ENCODE results near the gene GDPGP1. TPM values are rescaled to one million over a fixed set of nuclear protein-coding genes. Genes with fewer than 3 reads are reported as not detected.
A peak's percentile ranks its signal among the peaks of the same experiment; 100 is the strongest.

GDPGP1 gene
- total RNA-seq, 1 experiment from 2014 or later = 4.3 TPM

DNA sequence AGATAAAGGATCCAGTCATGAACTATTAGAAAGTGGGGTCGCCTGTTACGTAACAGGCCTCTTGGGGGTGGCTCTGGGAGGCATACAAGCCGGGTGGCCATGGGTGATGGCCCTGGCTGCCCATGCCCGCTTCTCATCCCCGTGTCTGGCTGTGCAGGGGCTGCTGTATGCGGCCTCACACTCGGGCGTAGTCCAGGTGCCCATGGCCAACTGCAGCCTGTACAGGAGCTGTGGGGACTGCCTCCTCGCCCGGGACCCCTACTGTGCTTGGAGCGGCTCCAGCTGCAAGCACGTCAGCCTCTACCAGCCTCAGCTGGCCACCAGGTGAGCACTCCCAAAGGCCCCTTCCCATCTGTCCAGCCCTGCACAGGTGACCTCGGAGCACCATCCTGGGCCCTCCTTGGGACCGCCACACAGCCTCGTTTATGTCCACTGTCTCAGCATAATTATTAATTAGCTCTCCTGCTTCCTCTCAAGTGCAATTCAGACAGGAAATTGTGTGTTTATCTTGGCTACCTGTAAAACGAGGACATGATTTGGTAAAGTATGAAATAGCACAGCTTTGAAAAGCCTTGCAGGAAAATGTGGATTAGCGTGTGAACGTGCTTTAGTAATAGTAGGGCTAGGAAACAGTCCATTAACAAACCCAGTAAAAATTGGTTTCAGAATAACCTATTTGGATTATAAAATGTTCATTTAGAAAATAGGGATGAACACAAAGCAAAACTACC, 8.3 kb upstream of the GDPGP1 start:
- peaks cover 8% of the 10 kb centered on the region for H3K4me1 ChIP-seq (replicated peaks)
- no peak for DNase-seq (ENCODE audit: low read depth in 1 of 2, low spot score in 2 of 2)
- no peaks in the 10 kb centered on the region for H3K9me3 ChIP-seq (replicated peaks)
- H3K27me3 ChIP-seq (replicated peaks) = no peaks in the 10 kb centered on the region
- H3K4me3 ChIP-seq = no peak overlapping the region
- H3K36me3 ChIP-seq = peaks cover 45% of the 10 kb centered on the region
- no peak overlapping the region for H3K27ac ChIP-seq

DNA sequence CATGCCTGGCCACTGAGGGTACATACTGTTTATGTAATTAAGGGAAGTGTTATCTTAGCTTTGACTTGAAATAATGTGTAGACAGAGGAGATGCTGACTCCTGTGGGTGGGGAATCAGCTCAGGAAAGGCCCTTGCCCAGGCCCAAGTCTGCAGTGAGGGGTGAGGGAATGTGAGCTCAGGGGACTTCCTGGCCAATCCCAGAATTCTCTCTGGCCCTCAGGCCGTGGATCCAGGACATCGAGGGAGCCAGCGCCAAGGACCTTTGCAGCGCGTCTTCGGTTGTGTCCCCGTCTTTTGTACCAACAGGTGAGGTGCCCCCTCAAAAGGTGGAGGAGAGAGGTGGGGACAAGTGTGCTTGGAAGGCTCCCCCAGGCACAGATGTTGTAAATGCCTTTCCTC, 6.7 kb upstream of the GDPGP1 start:
- Histone ChIP-seq H3K4me1 (replicated peaks) (peaks cover 7% of the 10 kb centered on the region), H3K27me3 (replicated peaks) (no peaks in the 10 kb centered on the region), H3K36me3 (peaks cover 56% of the 10 kb centered on the region), H3K9me3 (replicated peaks) (no peaks in the 10 kb centered on the region), H3K4me3 (no peak overlapping the region), H3K27ac (no peak overlapping the region)
- no peak for DNase-seq (ENCODE audit: low read depth in 1 of 2, low spot score in 2 of 2)

DNA sequence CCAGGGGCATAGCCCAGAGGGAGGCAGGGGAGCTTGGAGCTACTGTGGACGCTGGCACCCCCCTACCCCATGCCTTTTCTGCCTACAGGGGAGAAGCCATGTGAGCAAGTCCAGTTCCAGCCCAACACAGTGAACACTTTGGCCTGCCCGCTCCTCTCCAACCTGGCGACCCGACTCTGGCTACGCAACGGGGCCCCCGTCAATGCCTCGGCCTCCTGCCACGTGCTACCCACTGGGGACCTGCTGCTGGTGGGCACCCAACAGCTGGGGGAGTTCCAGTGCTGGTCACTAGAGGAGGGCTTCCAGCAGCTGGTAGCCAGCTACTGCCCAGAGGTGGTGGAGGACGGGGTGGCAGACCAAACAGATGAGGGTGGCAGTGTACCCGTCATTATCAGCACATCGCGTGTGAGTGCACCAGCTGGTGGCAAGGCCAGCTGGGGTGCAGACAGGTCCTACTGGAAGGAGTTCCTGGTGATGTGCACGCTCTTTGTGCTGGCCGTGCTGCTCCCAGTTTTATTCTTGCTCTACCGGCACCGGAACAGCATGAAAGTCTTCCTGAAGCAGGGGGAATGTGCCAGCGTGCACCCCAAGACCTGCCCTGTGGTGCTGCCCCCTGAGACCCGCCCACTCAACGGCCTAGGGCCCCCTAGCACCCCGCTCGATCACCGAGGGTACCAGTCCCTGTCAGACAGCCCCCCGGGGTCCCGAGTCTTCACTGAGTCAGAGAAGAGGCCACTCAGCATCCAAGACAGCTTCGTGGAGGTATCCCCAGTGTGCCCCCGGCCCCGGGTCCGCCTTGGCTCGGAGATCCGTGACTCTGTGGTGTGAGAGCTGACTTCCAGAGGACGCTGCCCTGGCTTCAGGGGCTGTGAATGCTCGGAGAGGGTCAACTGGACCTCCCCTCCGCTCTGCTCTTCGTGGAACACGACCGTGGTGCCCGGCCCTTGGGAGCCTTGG, 5.9 kb upstream of the GDPGP1 start:
- Histone ChIP-seq H3K4me3 (no peak overlapping the region), H3K36me3 (peaks cover 56% of the 10 kb centered on the region), H3K9me3 (replicated peaks) (no peaks in the 10 kb centered on the region), H3K27ac (no peak overlapping the region), H3K27me3 (replicated peaks) (no peaks in the 10 kb centered on the region), H3K4me1 (replicated peaks) (peaks cover 12% of the 10 kb centered on the region)
- DNase-seq (ENCODE audit: low read depth in 1 of 2, low spot score in 2 of 2) = no peak

DNA sequence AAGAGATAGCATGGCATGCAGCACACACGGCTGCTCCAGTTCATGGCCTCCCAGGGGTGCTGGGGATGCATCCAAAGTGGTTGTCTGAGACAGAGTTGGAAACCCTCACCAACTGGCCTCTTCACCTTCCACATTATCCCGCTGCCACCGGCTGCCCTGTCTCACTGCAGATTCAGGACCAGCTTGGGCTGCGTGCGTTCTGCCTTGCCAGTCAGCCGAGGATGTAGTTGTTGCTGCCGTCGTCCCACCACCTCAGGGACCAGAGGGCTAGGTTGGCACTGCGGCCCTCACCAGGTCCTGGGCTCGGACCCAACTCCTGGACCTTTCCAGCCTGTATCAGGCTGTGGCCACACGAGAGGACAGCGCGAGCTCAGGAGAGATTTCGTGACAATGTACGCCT, 5.0 kb upstream of the GDPGP1 start:
- peaks cover 18% of the 10 kb centered on the region for H3K4me1 ChIP-seq (replicated peaks)
- DNase-seq (ENCODE audit: low read depth in 1 of 2, low spot score in 2 of 2) = no peak
- no peak overlapping the region for H3K4me3 ChIP-seq
- H3K36me3 ChIP-seq = peaks cover 59% of the 10 kb centered on the region
- H3K9me3 ChIP-seq (replicated peaks) = no peaks in the 10 kb centered on the region
- no peaks in the 10 kb centered on the region for H3K27me3 ChIP-seq (replicated peaks)
- no peak overlapping the region for H3K27ac ChIP-seq

DNA sequence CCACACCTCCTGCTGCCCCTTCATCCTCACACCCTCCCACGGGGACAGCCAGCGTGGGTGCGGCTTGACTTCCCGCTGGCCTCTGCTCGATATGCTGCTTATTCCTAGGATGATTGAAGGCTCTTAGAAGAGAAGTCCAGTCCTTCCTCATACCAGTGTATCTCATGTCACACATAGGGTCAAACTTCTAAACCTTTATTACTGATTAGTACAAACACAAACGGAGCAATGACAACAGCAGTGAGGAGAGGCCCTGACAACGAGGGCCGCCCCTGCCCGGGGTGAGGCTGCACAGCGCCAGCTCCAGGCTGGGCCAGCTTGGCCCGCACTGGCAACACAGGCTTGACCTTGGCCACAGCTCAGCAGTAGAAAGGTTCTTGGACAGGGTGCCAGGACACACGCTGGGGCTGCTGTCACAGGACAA, 3.9 kb upstream of the GDPGP1 start:
- no peaks in the 10 kb centered on the region for H3K9me3 ChIP-seq (replicated peaks)
- H3K36me3 ChIP-seq = peaks cover 55% of the 10 kb centered on the region
- H3K4me1 ChIP-seq (replicated peaks) = peaks cover 23% of the 10 kb centered on the region
- no peak overlapping the region for H3K27ac ChIP-seq
- no peak for DNase-seq (ENCODE audit: low read depth in 1 of 2, low spot score in 2 of 2)
- H3K27me3 ChIP-seq (replicated peaks) = no peaks in the 10 kb centered on the region
- no peak overlapping the region for H3K4me3 ChIP-seq

DNA sequence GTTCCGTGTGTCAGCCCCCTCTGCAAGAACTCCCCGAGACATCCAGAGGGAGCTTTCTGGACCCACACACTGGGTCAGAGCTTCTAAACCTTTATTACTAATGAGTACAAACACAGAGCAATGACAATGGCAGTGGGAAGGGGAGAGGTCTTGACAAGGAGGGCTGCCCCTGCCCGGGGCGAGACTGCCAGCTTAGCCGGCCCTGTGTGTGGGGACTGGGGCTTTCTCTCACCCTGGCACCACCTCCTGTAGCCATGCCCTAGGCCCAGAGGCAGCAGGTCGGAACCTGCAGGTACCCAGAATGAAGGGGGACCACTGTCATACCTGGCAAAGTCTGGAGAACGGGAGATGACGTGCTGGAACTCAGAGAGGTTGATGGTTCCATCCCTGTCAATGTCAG, 3.4 kb upstream of the GDPGP1 start:
- H3K9me3 ChIP-seq (replicated peaks) = no peaks in the 10 kb centered on the region
- DNase-seq (ENCODE audit: low read depth in 1 of 2, low spot score in 2 of 2) = no peak
- H3K4me3 ChIP-seq = no peak overlapping the region
- no peaks in the 10 kb centered on the region for H3K27me3 ChIP-seq (replicated peaks)
- peaks cover 52% of the 10 kb centered on the region for H3K36me3 ChIP-seq
- H3K27ac ChIP-seq = no peak overlapping the region
- peaks cover 23% of the 10 kb centered on the region for H3K4me1 ChIP-seq (replicated peaks)

DNA sequence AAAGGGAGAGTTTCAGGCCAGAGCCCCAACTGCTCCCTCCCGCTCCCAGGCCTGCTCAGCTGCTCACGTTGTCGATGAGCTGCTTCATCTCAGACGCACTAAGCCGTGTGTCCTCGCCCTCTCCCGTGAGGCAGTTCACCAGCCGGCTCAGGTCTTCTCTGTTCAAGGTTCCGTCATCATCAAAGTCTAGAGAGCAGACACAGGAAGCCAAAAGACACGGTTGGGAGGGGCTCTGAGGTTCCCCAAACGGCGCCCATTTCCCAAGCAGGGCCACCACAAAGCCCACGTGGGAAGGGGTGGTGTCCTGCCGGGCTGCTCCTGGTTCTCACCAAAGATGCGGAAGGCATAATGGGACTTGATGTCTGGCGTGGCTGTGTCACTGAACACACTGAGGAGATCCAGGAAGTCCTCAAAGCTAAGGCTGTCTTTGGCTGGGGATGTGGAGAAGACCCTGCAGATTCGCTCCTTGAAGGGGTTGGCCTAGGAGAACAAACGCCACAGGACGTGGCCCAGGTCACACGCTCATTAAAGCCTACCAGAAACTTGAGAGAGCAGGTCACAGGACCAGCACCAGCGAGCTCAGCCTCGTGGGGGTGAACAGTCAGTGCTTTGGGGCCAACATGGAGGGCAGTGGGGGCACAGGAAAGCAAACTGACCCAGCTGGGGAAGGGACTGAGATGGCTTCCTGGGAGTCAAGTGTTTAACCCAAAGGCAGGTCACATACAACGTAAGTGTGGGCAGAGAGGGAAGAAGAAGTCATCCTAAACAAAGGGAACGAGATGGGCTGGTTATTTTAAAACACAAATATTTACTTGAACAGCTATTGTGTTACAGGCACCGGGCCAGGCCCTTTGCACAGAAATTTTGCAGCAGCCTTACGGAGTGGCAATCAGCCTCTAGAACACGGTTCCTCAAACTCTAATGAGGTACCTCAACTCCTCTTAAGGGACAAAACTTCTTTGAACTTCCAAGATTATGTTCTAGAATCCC, 2.7 kb upstream of the GDPGP1 start:
- Histone ChIP-seq H3K27ac (no peak overlapping the region), H3K4me3 (no peak overlapping the region), H3K27me3 (replicated peaks) (no peaks in the 10 kb centered on the region), H3K4me1 (replicated peaks) (peaks cover 23% of the 10 kb centered on the region), H3K9me3 (replicated peaks) (no peaks in the 10 kb centered on the region), H3K36me3 (peaks cover 47% of the 10 kb centered on the region)
- DNase-seq (ENCODE audit: low read depth in 1 of 2, low spot score in 2 of 2) = no peak

DNA sequence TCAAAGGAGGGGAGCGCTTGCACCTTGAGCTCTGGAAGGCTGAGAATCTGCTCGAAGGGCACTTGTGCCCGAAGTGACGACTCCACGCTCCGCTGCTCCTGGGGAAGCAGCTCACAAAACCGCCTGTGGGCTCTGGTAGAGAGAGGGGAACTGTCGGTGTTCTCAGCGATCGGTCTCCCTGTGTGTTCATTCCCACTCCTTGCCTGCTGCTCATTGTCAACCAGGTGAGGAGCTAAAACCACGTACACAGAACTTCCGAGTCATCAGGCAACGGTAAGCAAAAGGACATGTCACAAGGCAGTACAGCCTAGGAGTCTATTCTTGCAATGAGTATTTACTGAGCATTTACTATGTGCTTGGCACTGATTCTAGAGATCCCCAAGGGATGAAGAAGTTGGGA, 1.8 kb upstream of the GDPGP1 start:
- Histone ChIP-seq H3K9me3 (replicated peaks) (no peaks in the 10 kb centered on the region), H3K4me3 (no peak overlapping the region), H3K36me3 (peaks cover 47% of the 10 kb centered on the region), H3K27me3 (replicated peaks) (no peaks in the 10 kb centered on the region), H3K4me1 (replicated peaks) (peaks cover 23% of the 10 kb centered on the region), H3K27ac (no peak overlapping the region)
- no peak for DNase-seq (ENCODE audit: low read depth in 1 of 2, low spot score in 2 of 2)

DNA sequence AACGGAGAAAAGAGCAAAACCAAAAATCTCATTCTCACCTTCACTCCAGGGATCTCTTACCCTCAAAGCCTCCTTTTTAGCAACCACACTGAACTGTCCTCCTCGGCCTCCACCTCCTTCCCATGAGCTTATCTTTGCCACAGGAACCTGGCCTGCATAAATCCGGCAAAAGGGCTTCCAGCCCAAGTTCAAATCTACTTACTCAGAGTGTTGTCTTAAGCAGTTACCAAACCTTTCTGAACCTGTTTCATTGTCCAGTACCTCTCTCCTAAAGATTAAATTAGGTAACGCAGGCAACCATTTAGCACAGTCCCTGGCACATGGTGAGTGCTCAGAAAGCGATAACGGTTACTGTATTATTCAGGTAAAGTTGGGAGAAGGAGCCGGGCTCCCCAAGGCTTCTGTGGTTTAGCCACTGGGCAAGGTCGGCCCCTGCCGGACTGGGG, 1.0 kb upstream of the GDPGP1 start:
- DNase-seq (ENCODE audit: low read depth in 1 of 2, low spot score in 2 of 2) = no peak
- Histone ChIP-seq H3K9me3 (replicated peaks) (no peaks in the 10 kb centered on the region), H3K36me3 (peaks cover 43% of the 10 kb centered on the region), H3K4me3 (peak overlapping the region; percentile 83), H3K27ac (no peak overlapping the region), H3K4me1 (replicated peaks) (peaks cover 23% of the 10 kb centered on the region), H3K27me3 (replicated peaks) (no peaks in the 10 kb centered on the region)

DNA sequence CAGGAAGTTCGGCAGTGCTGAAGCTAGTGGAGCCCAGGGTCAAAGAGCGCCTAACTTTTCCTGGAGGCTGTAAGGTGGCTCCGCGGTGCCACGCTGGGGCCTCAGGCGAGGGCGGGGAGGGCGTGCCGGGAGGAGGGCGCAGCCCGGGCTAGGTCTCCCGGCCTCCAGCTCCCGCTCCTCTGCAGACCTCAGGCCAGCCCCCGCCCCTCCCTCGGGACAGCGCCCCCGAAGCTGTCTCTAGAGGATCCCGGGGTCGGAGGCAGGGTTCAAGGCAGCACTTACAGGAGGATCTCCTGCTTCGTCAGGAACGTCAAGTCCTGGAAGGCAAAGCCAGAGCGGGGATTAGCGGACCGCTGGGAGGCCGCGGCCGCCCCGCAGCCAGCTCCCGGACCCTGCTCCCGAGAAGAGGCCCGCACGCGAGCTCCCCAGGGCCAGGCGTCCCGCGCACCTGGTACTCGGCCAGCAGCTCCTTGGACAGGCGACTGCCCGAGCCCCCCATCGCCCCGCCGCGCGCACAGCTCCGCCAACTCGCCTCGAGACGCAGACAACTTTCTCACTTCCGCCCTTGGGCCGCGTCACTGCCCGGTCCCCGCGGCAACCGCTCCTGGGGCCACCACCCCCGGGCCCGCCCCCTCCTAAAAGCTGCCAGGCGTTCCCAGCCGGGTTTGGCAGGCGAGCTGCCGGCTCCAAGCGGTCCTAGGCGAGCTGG, 468 bp upstream of the GDPGP1 start, which contains the start of gene CIB1:
TSS of gene CIB1 (minus strand) at position 555 of the 709 bp plus-strand sequence. CDS start at position 499, 56 bp downstream.
- no peaks in the 10 kb centered on the region for H3K9me3 ChIP-seq (replicated peaks)
- peak within 1 kb of the TSS; percentile 59 for H3K27ac ChIP-seq
- H3K4me1 ChIP-seq (replicated peaks) = peaks cover 23% of the 10 kb centered on the region
- no peaks in the 10 kb centered on the region for H3K27me3 ChIP-seq (replicated peaks)
- peak within 1 kb of the TSS; percentile 83 for H3K4me3 ChIP-seq
- H3K36me3 ChIP-seq = peaks cover 41% of the 10 kb centered on the region
- peak; percentile 94 to 97 for DNase-seq (ENCODE audit: low read depth in 1 of 2, low spot score in 2 of 2)

DNA sequence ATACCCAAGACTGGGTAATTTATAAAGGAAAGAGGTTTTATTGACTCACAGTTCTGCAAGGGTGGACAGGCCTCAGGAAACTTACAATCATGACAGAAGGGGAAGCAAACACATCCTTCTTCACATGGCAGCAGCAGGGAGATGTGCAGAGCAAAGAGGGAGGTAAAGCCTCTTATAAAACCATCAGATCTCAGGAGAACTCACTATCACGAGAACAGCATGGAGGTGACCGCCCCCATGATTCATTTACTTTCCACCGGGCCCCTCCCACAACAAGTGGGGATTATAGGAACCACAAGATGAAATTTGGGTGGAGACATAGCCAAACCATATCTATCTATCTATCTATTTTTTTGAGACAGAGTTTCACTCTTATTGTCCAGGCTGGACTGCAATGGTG, 5.4 kb downstream of the GDPGP1 start:
- Histone ChIP-seq H3K27ac (no peak overlapping the region), H3K4me1 (replicated peaks) (peaks cover 3% of the 10 kb centered on the region), H3K36me3 (0 out of 2 replicates have a peak, but pooled peaks cover 9% of the 10 kb centered on the region), H3K27me3 (replicated peaks) (no peaks in the 10 kb centered on the region), H3K4me3 (no peak overlapping the region), H3K9me3 (replicated peaks) (no peaks in the 10 kb centered on the region)
- no peak for DNase-seq (ENCODE audit: low read depth in 1 of 2, low spot score in 2 of 2)

DNA sequence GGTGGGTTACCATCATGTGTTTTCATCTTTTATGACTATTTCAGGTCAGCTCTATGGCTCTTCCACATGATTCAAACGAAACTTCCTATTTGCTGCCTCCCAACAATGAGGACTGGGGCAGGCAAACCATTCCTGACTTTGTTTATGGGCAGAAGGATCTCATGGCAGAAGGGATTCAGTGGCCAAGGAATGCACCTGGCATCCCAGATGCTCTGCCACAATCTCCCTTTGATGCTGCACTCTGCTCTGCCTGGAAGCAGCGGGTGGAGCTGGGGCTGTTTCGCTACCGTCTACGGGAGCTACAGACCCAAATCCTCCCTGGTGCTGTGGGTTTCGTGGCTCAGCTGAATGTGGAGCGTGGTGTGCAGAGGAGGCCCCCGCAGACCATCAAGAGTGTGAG, 6.8 kb downstream of the GDPGP1 start:
- no peaks in the 10 kb centered on the region for H3K9me3 ChIP-seq (replicated peaks)
- no peaks in the 10 kb centered on the region for H3K4me1 ChIP-seq (replicated peaks)
- 0 out of 2 replicates have a peak, but pooled peaks cover 9% of the 10 kb centered on the region for H3K36me3 ChIP-seq
- H3K4me3 ChIP-seq = no peak overlapping the region
- no peaks in the 10 kb centered on the region for H3K27me3 ChIP-seq (replicated peaks)
- H3K27ac ChIP-seq = no peak overlapping the region
- no peak for DNase-seq (ENCODE audit: low read depth in 1 of 2, low spot score in 2 of 2)

Measured in SJSA1 (cell line).